GM12873 (cell line): Measurements from ENCODE around the gene DLGAP4.

ENCODE experiments used
- TF ChIP-seq, protein P1 (sequence below): IDR thresholded peaks from 2 replicates; pipeline ENCODE4 v1.5.1; 2012; ENCODE audit warnings: low read depth, mild to moderate bottlenecking, moderate library complexity, low read length, control low read depth; ENCODE audit not compliant: insufficient read depth; ENCODE audit errors: missing control alignments

Gene DLGAP4

DNA sequence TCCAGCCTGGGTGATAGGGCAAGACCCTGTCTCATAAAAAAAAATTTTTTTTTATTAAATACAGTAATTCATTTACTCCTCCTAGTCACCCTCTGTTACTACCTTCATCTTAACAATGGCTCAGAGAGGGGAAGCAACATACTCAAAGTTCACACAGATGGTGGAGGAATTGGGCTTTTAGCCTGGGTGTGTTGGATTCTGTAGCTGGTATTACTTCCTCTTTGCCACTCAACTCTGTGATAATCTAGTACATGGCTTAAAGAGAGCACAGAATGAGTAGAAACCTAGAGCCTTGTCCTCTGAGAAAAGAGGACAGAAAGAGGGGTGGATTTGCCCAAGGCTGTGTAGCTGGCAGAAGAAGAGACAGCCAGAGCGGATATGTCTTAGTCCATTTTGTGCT, 96.6 kb downstream of the DLGAP4 start:
- TF ChIP-seq, protein P1, sequence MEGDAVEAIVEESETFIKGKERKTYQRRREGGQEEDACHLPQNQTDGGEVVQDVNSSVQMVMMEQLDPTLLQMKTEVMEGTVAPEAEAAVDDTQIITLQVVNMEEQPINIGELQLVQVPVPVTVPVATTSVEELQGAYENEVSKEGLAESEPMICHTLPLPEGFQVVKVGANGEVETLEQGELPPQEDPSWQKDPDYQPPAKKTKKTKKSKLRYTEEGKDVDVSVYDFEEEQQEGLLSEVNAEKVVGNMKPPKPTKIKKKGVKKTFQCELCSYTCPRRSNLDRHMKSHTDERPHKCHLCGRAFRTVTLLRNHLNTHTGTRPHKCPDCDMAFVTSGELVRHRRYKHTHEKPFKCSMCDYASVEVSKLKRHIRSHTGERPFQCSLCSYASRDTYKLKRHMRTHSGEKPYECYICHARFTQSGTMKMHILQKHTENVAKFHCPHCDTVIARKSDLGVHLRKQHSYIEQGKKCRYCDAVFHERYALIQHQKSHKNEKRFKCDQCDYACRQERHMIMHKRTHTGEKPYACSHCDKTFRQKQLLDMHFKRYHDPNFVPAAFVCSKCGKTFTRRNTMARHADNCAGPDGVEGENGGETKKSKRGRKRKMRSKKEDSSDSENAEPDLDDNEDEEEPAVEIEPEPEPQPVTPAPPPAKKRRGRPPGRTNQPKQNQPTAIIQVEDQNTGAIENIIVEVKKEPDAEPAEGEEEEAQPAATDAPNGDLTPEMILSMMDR: no peak

DNA sequence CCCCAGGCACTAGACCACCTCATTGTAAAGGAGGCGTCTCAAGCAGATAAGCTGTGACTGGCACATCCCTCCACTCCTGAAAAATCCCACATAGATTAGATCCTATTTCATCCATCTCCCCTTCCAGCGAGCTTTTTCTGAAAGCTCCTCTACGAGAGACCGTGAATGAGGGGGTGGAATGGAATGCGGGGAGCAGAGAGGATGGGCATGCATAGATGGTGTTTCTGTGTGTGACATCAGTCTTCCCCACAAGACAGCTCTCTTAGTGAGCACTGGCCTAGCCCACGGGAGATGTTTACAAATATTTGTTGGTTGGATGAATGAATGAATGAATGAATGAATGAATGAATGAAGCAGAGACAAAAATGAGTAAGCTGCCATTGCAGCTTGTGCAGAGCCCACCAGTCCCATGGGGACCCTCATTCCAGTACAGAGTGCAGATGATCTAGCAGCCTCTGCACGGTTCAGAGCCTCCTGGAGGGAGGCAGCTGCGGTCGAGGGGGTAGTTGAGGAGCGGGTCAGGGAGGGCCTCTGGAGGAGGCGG, 98.4 kb downstream of the DLGAP4 start:
- TF ChIP-seq, protein P1: no peak

DNA sequence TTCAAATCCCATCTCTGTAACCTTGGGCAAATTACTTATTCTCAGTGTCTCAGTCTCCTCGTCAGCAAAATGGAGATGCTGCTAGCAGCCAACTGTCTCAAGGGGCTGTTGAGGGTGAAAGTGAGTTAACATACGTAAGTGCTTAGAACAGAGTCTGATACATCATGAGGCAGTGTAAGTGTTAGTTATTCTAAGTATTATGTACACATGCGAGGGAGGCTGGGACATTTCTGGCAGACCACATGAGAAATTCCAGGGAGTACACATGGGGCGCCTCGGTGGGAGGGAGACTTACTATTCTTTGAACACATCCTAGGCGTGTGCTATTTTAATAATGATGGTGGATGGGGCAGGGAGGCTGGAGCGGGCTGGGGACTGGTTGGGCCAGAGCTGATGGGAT, 99.1 kb downstream of the DLGAP4 start:
- TF ChIP-seq, protein P1: no peak

DNA sequence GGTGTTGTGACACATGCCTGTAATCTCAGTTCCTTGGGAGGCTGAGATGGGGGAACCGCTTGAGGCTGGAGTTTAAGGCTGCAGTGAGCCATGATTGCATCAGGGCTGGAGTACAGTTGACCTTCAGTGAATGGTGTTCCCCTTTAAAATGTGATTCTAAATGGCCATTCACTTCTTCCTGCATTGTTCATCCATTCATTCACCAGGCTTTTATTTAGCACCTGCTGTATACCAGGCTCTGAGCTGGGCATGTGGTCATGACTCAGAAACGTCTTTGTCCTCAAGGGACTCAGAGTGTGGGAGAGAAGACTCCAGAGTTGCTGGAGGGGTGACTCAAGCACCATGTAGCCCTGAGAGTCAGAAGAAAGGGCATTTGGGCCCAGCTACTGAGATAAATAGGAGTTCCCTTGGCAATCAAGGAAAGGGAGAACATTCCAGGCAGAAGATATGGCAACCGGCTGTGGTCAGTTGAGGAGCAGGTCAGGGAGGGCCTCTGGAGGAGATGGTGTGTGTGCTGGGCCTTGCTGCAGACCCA, 101.1 kb downstream of the DLGAP4 start:
- TF ChIP-seq, protein P1: no peak

DNA sequence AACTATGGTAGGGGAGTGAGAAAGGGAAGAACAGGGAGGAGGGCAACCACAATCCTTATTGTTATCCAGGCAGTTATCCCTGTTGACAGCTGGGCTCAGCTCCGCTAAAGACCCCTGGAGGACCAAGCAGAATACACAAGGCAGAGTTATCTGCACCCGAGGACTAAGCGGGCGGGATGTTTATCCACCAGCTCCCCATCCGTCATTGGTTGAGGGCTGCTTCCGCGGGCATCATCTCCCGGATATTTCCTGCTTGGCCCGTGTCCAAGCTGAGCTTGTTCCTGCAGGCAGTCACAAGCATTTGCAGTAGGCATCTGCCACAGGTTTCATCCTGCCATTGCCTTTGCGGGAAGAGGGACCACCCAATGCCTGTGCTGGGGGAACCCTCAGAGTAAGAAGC, 102.1 kb downstream of the DLGAP4 start:
- TF ChIP-seq, protein P1: no peak

DNA sequence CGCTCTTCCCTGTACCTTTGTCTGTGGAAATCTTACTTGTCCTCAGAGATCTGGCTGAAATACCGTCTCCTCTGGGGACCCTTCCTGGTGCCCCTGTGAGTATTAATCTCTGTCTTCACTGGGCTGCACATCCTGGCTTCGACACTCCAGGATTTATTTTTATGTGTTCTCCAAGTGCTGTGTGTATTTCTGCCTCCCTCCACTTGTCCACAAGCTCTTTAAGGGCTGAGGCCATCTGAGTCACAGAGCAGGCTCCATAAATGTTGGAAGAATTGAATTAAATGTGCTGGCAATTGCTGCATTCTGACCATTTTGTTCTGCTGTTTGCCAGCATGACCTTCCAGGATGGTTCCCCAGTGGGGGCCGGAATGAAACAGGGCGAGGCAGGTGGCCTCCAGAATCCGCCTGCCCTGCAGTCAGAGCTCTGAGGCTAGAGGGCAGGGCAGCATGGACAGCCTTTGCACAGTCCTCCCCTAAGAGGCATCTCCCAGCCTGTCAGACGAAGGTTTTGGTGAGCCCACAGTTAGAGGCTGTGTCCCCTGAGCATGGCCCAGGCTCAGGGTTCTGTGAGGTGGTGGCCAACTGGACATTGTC, 105.8 kb downstream of the DLGAP4 start:
- TF ChIP-seq, protein P1: no peak

DNA sequence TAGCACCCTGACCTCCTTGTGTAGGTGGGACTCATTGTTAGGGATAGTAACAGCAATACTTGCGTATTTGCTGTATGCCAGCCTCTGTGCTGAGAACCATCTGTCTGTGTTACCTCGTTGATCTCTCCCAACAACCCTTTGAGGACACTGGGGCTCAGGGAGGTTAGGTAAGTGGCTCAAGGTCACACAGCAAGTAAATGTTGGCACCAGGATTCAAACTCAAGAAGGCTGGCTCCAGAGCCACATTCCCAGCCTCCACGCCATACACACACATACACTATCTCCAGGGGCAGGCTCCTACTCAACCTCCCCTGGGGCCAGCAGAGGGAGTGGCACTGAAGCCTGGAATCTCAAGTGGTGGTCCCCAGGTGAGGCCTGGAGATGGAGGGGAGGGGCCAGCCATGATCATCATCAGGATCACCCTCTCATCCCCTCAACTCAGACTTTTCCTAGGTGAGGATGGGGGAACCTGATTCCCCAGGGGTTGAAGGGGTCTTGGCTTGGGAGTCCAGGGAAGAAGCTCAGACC, 109.4 kb downstream of the DLGAP4 start:
- TF ChIP-seq, protein P1: no peak
